HG03342 (cell line): ENCODE measurements around the gene DRAM1.
A peak's percentile ranks its signal among the peaks of the same experiment; 100 is the strongest.

ENCODE experiments used
- ATAC-seq: cut with Tn5 transposase; IDR thresholded peaks from one replicate; pipeline ENCODE4 v1.9.1; 2021; ENCODE audit warnings: mild to moderate bottlenecking, moderate library complexity; ENCODE audit not compliant: unreplicated experiment

DRAM1 gene

DNA sequence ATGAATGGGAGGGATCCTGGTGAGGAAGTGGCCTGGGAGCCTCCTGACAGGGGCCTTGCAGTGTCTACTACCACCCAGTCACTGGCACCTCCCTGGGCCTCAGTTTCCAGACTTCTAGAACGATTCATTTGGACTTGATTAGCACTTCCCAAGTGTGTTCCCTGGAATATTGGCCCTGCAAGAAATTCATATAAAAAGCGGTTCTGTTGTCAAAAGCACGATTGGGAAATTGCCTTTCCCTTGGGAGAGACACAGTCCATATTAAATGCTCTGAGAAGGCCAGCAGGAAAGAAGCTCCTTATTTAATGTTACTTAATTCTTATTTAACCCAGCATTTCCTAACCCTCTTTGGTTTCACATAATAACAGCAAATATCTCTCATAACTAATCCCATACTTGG, 61.9 kb downstream of the DRAM1 start:
- ATAC-seq = no peak

GRCh38 chr12:101939856-101940265, 62.5 kb downstream of the DRAM1 start:
- ATAC-seq = peak; percentile 42

DNA sequence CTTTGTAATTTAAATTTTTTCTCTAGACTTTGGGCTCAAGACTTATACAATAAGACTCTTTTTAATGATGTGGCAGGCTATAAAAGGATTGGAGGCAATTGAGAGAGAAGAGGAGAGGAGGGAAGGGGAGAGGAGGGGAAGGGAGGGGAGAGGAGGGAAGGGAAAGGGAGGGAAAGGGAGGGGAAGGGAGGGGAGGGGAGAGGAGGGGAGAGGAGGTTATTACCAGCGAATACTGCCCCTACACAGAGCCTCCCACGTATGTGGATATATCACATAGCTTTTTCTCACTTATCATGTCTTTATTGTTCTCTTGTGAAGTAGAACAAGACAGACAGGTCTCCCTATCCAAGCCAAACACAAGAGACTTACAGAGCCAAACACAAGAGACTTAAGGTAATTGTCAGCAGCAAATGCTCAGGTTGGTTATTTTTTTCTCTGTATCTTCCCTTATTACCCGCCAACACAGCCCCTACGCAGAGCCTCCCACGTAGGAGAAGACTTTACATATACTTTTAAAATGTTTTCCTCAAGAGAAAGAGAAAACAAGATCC, 63.1 kb downstream of the DRAM1 start:
- ATAC-seq = no peak

DNA sequence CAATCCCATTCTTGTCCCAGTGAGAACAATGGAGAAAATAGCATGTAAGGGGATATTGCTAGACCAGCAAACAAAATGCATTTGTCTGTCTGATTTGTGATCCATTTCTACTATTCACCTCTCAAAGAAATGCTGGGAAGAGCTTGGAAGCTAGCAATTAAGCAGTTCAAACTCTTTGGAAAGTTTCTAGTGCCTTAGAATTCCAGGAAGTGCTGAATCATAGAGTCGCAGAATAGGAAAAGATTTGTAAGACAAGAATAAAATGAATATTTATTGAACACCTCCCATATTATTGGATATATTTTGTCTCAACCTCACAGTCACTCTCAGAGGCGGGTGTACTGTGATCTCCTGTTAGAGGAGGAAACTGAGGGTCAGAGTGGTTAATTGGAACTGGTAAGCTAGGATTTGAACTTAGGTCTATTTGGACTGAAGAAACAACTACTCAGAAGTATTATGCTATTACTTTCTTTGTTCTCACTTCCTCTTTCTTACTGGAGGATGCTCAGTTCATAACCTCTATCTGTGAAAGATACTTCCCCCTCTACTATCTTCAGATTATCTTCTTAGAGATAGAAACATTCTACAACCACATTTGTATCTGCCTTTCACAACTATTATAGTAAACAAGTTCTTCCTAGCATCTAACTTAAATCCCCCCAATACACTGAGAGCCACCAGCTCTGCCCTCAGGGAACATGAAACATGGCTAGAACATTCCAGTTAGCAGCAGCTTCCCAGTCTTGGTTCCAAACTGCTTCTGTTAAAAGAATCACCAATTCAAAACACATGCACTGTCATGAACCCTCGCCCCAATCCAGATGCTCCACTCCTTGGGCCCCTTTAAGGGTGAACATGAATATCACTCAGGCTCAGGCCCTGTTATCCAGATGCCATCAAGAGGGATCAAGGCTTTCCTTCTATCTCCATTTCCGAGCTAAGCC, 64.2 kb downstream of the DRAM1 start:
- ATAC-seq = peak; percentile 80

GRCh38 chr12:101942250-101942605, 64.8 kb downstream of the DRAM1 start:
- no peak for ATAC-seq

DNA sequence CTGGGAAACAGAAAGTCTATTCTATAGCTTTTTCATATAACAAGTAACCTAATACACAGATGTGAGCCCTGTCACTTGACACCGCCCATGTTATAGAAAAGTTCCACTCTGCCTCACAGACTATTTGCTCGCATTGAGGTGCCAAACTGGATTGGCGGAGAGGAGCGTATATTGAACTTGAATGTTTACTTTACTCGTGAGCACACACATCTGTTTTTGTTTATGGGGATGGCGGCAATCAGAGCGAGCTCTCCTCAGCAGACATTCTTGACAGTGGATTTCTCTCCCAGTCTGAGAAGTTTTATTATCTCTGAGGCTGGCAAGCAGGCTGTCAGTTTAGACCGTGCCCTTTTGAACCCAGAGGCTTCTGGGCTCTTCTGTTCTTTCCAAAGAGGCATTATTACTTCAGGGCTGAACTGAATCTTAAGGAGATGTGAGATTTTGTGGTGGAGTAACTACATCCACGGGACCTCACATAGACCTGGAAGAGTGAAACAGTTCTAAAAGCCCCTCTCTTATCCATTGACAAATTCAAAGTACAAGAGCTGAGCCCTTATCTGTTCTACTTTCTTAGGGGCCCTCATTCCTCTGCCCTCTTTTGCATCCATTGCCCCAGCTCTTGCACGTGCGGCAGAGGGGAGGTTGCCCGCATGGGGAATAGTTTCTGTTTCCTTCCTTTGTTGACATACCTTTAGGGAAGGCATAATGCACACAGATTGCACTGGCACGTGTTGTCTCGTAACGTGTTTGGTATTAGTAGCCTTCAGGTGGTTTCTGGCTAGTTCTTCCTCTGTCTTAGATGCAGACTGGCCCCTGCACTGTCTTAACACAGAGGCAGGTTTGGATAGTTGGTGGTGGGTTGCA, 68.2 kb downstream of the DRAM1 start:
- no peak for ATAC-seq

- no peak for ATAC-seq
Measured at GRCh38 chr12:101946233-101946611, 68.8 kb downstream of the DRAM1 start.

DNA sequence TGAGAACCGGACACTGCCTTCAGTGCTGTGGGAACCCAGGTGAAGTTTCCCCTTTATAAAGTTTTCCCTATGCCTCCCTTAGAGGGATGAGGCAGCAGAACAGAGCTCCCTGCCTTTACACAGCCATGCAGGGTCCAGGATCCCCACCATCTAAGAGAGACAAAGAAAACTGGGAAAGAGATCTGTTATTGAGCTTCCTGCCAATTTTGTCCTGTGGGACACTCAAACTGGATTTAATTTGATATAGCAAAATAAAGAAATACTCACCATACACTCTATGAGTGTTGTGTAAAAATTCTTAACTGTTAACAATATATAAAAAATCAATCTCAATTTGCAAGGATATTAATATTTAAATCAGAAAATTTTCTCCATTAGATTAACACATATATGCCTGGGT, 69.9 kb downstream of the DRAM1 start:
- ATAC-seq = no peak

DNA sequence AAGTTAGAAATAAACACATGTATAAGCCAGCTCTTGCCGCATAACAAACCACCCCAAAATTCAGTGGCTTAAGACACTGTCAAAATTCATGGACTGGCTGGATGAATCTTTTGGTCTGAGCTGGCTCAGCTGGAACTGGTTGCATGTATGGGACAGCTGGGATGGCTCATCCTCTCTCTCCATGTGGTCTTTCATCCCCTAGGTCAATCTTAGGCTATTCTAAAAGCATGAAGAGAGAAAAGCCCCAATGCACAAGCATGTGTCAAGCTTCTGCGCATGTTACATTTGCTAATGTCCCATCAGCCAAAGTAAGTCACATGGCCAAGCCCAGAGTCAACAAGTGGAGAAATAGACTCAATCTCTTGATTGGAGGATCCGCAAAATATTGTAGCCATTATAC, 71.0 kb downstream of the DRAM1 start:
- ATAC-seq = no peak

DNA sequence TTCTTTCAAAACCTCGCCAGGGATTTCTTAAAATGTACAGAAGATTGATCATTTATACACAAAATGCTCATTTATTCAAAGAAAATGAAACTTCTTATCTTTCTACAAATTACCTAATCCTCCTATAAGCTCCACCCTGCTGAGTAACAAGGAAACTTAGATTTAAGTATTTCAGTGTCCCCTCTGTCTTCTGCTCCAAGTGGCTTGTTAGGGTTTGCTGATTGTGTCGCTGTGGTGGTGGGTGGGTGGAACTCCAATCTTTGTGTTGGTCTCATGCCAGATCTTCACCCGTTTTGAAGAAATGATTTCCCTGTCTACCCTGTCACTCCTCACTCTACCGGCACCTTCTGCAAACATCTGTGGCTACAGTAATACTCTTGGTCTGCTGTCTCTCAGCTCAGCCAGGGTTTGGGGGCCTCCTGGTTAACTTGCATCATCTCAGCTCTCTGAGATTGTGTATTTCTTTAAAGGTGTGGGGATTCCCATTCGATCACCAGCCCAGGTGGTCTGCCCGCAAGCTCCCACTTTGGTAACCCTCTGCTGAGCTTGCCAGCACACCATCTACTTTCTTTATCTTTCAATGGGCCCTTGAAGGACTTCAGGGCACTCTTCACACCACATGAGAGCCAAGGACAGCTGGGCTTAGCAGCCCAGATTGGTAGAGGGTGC, 73.8 kb downstream of the DRAM1 start:
- no peak for ATAC-seq

- ATAC-seq = no peak
Measured at GRCh38 chr12:101954113-101954512, 76.7 kb downstream of the DRAM1 start.

DNA sequence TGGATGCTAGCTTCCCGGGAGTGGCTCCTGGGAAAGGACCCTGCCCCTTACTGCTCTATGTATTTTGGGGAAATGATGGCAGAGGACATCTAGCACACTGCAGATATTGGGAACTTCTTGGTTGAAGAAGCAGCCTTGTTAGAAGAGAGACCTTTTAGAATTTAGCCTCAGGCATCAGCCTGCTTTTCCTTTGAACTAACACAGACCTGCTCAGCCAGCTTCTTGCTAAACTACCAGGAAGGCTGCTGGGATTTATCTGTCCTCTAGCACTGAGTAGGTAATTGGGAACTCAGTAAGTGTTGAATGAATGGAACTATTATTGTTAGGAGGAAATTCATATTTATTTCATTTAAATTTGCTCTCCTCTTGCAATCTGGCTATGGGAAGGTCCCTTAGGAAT, 77.3 kb downstream of the DRAM1 start:
- no peak for ATAC-seq

DNA sequence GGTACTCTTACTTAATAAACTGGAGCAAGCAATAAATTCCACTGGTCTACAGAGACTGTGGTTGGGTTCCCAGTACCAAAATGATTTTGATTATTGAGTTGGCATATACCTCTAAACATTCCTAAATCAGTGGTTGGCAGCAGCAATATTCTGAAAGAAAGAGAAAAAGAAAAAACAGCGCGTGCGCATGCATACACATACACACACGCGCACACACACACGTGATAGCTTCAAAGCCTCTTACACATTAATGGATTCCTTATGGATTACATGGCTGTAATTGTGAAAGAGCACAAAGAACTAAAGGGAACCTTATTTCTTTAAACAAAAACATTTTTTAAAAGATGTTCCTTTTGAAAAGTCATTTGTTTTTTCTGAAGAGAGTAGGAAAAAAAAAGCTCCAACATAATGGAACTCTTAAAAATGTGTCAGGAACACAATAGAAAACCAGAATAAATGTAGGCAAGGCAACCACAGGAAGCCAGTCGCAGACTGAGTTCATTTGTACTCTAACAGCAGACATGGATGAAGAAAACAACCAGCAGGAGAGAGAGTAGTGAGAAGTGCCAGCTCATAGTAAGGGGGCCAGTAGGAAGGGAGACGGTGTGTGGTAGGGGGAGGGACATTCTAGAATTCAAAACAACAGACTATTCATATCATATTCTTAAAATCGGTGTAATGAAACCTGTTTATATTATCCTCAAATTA, 80.0 kb downstream of the DRAM1 start:
- no peak for ATAC-seq

DNA sequence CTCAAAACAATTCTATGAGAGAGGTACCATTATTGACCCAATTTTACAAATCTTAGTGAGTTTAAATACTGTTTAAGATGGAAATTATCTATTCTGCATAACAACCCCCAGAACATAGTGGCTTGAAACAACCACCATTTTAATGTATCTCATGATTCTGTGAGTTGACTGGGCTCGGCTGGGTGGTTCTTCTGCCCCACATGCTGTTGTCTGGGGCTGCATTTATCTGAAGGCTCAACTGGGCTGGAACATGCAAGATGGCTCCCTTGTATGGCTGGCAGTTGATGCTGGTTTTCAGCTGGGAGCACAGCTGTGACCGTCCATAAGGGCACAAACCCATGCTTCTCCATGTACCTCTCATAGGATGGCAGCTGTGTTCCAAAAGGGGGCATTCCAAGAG, 82.2 kb downstream of the DRAM1 start:
- no peak for ATAC-seq

GRCh38 chr12:101962486-101962885, 85.1 kb downstream of the DRAM1 start:
- ATAC-seq = no peak

- no peak for ATAC-seq
Measured at GRCh38 chr12:101963697-101964096, 86.3 kb downstream of the DRAM1 start.

DNA sequence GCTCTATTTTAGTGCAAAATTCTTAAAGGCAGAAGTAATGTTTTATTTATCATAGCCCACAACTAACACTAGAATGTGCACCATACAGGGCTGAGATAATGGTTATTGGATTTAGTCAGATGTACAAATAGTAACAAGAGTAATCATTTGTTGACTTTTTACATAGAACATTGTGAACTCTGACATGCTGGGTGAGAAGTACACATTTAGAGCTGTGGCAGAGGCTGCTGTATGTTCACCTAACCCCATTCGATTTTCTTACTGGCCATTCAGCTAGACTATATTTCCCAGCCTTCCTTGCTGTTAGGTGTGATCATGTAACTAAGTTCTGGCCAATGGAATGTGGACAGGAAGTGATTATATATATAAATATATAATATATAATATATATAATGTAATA, 89.1 kb downstream of the DRAM1 start:
- ATAC-seq = no peak

DNA sequence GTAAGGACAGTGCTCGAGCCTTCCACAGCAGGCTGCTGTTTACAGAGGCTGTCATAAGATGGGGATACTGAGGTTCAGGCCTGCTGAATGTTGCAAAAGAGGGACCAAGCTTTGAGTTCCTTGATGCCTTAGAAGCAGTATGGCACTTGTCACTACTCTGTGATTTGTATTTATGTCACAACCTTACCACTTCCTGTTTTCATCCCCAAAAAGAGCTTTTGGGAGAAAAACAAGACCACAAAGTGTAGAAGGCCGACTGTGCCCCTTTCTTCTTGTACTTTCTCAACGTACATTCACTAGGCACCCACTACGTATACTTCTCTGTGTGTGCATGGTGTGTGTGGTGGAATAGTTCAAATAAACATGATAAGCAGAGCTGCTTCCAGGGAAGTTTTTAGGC, 90.1 kb downstream of the DRAM1 start:
- no peak for ATAC-seq

DNA sequence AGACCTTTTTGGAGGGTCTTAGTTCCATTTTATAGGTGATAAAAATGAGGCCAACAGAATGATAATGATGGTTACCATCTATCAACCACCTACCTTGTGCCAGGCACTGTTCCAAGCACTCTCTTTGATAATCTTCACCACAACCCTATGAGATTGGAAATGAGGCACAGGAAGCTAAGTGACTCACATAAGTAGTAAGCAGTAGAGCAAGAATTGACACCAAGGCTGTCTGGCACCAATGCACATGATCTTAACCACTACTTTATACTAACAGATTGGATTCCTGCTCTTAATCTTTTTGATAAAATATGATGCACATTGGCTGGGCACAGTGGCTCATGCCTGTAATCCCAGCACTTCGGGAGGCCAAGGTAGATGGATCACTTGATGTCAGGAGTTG, 91.4 kb downstream of the DRAM1 start:
- ATAC-seq = no peak
